ENCODE data around the gene CAMK1D.

DNA sequence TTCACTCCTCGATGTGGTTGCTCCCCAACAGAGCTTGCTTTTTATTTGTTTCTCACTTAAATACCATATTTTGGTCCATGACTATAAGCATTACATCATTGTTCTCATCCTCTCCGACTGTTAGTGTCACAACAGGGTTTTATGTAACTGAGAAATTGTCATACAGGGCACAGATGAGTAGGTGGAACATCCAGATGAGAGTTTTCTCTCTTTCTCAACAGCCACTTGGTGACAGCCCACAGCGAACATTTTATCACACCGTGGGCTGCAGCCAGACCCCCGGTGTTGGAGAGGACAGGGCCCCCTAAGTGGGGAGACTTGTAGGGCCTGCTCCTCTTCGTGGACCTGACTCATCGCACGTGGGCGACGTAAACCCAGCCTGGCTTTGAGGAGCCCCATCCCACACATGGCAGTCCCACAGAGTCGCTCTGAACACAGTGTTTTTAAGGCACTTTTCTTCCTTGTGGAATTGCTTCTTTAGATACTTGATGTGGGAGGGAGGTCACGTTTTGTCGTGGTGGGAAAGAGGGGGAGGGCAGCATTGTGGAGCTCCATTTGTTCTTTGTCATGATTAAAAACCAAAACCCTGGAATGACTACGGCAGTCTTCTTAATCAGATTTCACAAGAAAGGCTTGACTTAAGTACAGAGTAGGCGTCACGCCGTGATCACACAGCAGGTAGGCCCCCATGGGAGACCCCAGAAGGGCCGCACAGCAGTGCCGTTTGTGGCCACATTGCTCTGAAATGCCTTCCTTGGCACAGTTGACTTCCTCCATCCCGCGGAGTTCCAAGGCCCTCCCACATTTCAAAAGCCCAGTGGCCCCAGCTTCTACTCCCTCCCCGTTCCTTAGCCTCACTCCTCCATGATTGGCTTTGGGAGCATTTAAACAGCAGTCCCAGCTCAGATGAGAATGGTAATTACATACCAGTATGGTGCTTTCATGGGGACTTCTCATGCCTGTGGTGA is 431.6 kb downstream of the CAMK1D start:
- TF ChIP-seq EMX1 (CRISPR knock-in tag; IDR thresholded peaks at IDR 0.05), result no peak
- no peak for TF ChIP-seq IRF2 (CRISPR knock-in tag; IDR thresholded peaks at IDR 0.05; ENCODE audit: borderline replicate concordance, low read depth)
- no peak for TF ChIP-seq CTCF (IDR thresholded peaks at IDR 0.05)
- TF ChIP-seq SOX15 (CRISPR knock-in tag; IDR thresholded peaks at IDR 0.05), result no peak
- TF ChIP-seq TEAD4 (CRISPR knock-in tag; IDR thresholded peaks at IDR 0.05), result no peak
- TF ChIP-seq NFYB (CRISPR knock-in tag; conservative IDR thresholded peaks at IDR 0.05; ENCODE audit: low read depth), result no peak

All from WTC11 (cell line).